ENCODE measurements around the gene E2F2.
"Not testable (repeated sequence)": the region's sequence is repeated elsewhere in the genome, so short reads cannot be mapped to it uniquely, and the experiment has no call there.

Gene E2F2

DNA sequence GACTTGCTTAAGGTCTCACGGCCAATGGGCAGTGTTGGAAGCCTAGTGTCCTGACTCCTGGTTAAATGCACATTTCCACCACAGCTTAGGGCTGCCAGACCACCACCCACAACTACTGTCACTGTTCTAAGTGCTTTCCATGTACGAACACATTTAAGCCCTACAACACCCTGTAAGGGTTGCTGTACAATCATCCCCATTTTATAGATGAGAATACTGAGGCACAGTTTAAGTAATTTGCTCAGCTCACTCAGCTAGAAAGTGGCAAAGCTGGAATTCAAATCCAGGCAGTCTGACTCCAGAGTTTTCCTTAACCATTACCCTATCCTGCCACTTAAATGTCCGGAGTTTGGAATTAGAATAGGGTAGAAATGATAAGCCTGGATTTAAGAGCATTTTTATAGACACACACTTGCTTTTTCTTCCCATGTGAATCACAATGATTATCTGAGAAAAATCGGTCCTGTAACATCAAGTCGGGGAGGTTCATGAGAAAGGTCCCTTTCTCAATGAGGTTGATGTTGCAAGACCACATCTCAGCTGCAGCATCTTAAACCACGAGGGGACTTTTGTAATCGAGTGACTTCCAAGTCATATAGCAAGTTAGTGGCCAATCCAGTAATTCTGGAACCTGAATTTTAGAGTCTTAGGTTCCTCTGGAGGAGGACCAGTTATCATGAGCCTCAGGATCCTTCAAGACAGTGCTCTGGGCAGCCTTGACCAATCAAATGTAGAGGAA, 8.6 kb downstream of the E2F2 start:
- no peak for DNase-seq

GRCh38 chr1:23521588-23521987, 9.4 kb downstream of the E2F2 start:
- DNase-seq, result no peak

DNA sequence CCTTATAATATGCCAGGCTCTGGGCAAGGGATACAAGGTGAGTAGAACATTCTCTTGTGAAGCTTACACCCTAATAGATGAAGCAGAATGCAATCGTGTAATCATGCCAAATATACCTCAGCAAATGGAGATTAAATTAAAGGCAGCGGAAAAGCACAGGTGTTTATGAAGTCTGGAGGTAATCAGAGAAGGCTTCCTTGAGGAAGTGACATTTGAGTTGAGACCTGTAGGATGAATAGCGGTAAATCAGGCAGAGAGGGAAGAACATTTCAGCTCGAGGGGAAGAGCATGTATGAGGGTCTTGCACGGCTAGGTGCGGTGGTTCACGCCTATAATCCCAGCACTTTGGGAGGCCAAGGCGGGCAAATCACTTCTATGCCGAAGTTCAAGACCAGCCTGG, 13.5 kb downstream of the E2F2 start:
- no peak for DNase-seq

- no peak for DNase-seq
Observed at GRCh38 chr1:23515905-23516304, 15.1 kb downstream of the E2F2 start.

- no peak for DNase-seq
Observed at GRCh38 chr1:23514111-23514679, 16.8 kb downstream of the E2F2 start.

DNA sequence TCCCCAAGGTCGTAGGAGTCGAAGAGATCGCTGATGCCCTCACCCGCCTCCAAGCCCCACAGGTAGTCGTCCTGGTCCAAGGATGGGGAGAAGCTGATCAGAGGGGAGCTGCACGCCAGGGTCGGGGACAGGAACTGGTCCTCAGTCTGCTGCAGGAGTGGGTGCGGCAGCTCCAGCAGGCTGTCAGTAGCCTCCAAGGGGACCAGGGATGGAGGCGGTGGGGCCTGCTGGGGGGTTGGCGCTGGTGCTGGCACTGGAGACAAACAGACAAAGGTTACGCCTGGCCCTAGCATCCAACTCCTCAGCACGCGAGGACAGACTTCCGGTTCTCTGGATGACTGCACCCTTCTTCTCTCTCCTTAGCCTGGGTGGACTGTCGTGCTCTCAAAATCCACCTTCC, 21.1 kb downstream of the E2F2 start:
- DNase-seq, result no peak

DNA sequence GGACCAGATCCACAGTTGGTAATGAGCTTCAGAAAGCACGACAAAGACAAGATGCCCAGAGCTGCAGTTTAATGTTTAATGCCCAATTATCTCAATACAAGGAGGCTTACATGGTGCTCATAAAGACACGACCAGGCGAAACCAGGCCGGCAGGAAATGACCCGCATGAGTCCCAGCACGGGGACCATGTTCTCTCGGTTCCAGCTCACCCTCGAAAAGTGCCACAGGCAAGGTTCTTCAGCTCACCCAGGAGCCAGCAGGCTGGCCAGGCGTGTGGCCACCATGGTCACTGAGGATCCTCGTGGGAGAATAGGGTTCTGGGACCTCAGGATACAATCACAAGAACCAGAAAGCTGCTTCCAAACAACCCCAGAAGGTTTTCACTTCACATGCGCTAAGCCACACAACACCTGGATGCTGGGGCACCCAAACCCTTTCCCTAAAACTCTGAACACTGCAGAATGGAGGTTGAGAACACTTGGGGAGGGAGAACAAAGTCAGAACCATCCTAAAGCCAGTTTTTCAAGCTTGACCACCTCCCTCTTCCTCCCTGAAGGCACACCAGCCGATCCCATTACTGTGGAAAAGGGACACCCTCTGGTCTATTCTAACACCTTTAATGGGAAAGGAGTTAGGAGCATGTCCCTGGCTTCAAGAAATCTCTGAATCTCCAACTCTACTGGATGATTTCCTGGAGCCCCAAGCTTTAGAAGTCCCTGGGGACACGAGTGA, 24.5 kb downstream of the E2F2 start:
- DNase-seq, result no peak

DNA sequence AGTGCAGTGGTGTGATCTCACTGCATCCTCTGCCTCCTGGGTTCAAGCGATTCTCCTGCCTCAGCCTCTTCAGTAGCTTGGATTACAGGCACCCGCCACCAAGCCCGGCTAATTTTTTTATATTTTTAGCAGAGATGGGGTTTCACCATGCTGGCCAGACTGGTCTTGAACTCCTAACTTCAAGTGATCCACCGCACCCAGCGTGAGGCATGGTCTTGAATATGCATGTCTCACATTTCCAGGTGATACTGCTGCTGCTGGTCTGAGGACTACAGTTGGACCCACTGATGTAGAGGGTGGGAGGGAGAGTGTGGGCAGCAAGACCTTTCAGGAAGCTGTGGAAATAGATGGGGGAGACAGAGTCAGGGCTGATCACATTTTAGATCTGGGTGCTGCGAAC, 25.2 kb downstream of the E2F2 start:
- DNase-seq, result no peak

- not testable (repeated sequence) for DNase-seq
Observed at GRCh38 chr1:23504156-23504555, 26.9 kb downstream of the E2F2 start.

DNA sequence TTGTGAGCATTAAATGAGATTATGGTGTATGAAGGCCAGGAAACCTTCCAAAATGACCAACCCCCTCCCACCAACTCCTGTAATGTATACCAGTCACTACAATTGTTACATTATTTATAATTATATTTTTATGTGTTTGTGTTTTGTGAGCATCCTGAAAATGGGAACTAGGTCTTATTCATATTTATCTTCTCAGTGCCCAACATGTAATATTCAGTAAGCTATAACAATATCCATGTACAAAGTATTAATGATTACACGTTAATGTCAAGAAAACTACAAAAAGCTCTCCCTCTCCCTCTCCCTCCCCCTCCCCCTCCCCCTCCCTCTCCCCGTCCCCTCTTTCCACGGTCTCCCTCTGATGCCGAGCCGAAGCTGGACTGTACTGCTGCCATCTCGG, 28.1 kb downstream of the E2F2 start:
- no peak for DNase-seq

GRCh38 chr1:23500466-23500865, 30.6 kb downstream of the E2F2 start:
- DNase-seq, result no peak

DNA sequence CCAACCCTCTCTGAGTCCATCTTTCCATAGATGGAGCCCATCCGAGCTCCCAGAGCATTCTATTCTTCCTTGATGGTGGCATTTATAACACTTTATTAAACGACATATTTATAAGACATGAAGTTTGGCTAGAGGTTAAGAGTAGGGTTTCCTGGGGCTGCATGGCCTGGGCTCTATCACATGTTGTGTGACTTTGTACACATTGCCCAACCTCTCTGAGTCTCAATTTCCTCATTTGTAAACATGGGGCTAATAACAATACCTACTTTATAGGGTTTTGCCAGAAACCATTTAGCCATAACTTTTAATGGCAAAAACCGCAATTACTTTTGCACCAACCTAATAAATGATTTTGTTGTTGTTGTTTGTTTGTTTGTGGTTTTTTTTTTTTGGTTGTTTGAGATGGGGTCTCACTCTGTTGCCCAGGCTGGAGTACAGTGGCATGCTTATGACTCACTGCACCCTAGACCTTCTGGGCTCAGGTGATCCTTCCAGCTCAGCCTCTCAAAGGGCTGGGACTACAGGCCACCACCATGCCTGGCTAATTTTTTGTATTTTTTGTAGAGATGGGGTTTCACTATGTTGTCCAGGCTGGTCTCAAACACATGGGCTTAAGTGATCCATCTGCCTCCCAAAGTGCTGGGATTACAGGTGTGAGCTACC, 33.1 kb downstream of the E2F2 start:
- no peak for DNase-seq

DNA sequence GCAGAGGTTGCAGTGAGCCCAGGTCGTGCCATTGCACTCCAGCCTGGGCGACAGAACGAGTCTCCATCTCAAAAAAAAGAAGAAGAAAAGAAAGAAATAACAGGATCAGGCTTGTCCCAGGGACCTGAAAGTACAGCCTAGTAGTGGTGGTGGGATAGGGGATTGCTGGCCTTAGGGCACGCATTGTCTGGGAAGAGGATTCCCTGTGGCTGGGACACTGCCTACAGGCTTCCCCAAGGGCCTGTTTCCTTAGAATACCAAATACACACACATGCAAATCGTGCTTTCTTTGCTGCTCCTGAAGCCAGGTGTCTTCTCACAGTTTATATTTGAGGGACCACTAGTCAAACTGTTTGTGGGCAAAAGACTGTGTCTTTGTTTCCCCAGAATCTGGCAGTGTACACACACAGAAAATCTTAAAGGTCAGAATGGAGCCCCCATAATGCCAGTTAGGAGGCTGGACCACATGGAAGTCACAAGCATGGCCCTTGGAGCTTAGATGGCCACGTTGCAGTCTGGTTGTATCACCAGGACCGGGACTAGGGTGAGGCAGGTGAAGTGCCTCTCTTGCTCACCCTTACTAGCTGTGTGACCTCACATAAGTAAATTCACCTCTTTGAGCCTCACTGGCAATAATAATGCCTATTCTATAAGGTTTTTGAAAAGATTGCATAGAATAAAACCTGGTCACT, 34.4 kb downstream of the E2F2 start:
- DNase-seq, result no peak

DNA sequence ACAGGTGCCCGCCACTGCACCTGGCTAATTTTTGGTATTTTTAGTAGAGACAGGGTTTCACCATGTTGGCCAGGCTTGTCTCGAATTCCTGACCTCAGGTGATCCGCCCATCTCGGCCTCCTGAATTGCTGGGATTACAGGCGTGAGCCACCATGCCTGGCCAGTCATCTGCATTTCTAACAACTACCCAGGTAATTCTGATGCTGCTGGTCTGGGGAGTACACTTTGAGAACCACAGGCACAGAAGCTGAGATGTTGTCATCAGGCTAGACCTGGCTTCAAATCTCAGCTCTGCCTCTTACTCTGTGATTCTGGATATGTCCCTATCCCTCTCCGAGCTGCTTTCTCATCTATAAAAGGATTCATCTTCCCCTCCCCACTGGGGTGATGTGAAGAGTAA, 36.2 kb downstream of the E2F2 start:
- not testable (repeated sequence) for DNase-seq

- DNase-seq, result not testable (repeated sequence)
Observed at GRCh38 chr1:23492776-23493175, 38.3 kb downstream of the E2F2 start.

- no peak for DNase-seq
Observed at GRCh38 chr1:23492132-23492720, 38.8 kb downstream of the E2F2 start.

GRCh38 chr1:23489842-23490241, 41.2 kb downstream of the E2F2 start:
- no peak for DNase-seq

GRCh38 chr1:23485002-23485332, 46.1 kb downstream of the E2F2 start:
- no peak for DNase-seq

- DNase-seq, result peak; percentile 62
Observed at GRCh38 chr1:23484253-23485001, 46.6 kb downstream of the E2F2 start.

GRCh38 chr1:23483321-23484252, 47.4 kb downstream of the E2F2 start, which contains the start of gene ASAP3:
TSS of gene ASAP3 (minus strand) at chr1:23484179. CDS start at chr1:23484133, 46 bp downstream.
- DNase-seq, result peak; percentile 62

DNA sequence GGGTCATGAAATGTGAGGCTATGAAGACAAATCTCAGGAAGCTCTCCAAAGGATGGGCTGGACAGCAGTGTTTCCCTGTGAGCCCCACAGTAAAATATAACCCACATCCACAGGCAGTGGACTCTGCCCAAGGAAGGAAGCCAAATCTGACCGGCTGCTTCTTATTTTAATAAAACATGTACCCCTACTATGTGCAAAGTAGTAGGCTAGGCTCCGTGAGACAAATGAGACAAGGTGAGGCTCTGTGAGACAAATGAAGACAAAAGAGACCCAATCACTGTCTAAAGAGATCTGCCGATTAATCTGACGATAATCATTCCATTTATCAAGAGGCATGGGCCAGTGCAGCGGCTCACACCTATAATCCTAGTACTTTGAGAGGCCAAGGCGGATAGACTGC, 49.1 kb downstream of the E2F2 start:
- no peak for DNase-seq
